GM06990 (cell line): ENCODE results near the gene BARX2.

Experiments
- DNase-seq: peaks from one replicate; pipeline ENCODE4 v3.0.0-alpha.2; 2011; ENCODE audit not compliant: insufficient read length; ENCODE audit errors: extremely low read depth
- H3K27me3 ChIP-seq: replicated peaks from 2 replicates; pipeline ENCODE4 v1.6.0; 2011; ENCODE audit warnings: low read length; ENCODE audit not compliant: control insufficient read depth, insufficient read depth
- H3K36me3 ChIP-seq: 2 replicates; pipeline ENCODE4 v1.5.1; 2011; ENCODE audit warnings: low read length; ENCODE audit not compliant: control insufficient read depth, insufficient read depth
- H3K4me3 ChIP-seq: replicated peaks from 2 replicates; pipeline ENCODE4 v1.5.1; 2011; ENCODE audit warnings: low read depth, mild to moderate bottlenecking, control low read depth, low read length
- CTCF ChIP-seq: IDR thresholded peaks from 2 replicates; pipeline ENCODE4 v1.5.1; 2011; ENCODE audit warnings: low read length, control low read depth, mild to moderate bottlenecking, inconsistent platforms; ENCODE audit not compliant: insufficient read depth, poor library complexity, severe bottlenecking

Gene BARX2

DNA sequence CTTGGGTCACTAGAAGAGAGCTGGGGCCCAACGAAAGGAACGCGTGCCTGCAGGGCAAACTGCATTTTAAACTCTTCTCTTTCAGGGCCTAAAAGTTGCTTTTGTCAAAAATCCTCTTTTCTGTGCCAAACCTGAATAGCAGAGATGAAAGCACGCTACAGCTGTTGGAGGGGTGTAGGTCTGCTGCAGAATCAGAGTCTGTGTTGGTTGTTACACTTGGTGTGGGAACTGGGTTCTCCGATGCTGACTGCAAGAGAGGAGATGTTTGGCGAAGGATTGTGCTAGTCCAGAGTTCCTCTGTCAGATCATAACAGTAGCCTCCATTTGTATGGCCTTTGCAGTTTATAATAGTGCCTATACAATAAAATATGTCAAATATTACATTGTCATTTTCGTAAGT is 41.8 kb downstream of the BARX2 start:
- no peak for TF ChIP-seq CTCF
- DNase-seq = no peak
- Histone ChIP-seq H3K36me3 (no peaks in the 10 kb centered on the region), H3K27me3 (no peaks in the 10 kb centered on the region), H3K4me3 (no peak overlapping the region)

DNA sequence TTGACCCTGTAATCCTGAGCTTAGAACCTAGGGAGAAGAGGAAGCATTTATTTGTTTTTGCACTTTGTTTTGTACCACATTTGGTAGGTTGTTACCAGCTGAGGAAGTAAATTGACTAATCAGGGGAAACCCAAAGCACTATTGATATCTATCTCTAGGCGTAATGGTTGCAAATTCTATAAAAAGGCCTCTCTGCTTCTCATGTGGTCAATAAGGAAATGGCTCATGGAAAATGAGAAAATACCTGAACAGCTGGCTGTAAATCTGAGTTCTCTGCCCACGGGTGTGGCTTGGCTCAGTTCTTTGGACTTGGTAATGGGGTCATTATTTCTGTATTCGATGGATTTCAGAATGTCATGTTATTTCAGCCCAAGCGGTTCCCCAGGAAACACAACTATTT is 42.4 kb downstream of the BARX2 start:
- Histone ChIP-seq H3K4me3 (no peak overlapping the region), H3K27me3 (no peaks in the 10 kb centered on the region), H3K36me3 (no peaks in the 10 kb centered on the region)
- TF ChIP-seq CTCF = no peak
- DNase-seq = no peak

- no peak for DNase-seq
- no peak for TF ChIP-seq CTCF
Observed at GRCh38 chr11:129419386-129419785, 43.7 kb downstream of the BARX2 start.

DNA sequence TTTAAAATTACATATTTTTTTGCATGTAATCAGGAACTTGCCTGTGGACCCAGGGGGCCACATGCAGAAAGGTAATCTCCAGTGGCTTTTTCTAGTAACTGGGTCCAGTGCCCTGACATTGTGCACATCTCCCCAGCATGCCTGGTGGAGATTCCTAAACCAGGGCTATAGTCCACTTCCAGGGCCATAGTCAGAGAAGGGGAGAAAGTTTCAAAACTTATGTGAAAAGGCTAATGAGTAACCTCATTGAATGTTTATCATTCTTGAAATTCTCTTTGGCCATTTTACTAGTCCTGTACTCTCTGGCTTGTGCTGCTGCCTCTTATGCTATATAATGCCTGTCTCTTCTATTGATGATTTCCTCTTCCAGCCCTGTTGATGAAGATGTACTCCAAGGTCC is 47.8 kb downstream of the BARX2 start:
- H3K36me3 ChIP-seq = no peaks in the 10 kb centered on the region
- no peak for TF ChIP-seq CTCF
- DNase-seq = no peak
- no peaks in the 10 kb centered on the region for H3K27me3 ChIP-seq
- H3K4me3 ChIP-seq = no peak overlapping the region

More at GRCh38 chr11:129419386-129419785, 43.7 kb downstream of the BARX2 start:
- Histone ChIP-seq H3K4me3 (no peak overlapping the region), H3K36me3 (no peaks in the 10 kb centered on the region), H3K27me3 (no peaks in the 10 kb centered on the region)

GRCh38 chr11:129425214-129425613 is 49.6 kb downstream of the BARX2 start:
- no peak overlapping the region for H3K4me3 ChIP-seq
- no peaks in the 10 kb centered on the region for H3K36me3 ChIP-seq
- no peak for TF ChIP-seq CTCF
- no peaks in the 10 kb centered on the region for H3K27me3 ChIP-seq
- no peak for DNase-seq

DNA sequence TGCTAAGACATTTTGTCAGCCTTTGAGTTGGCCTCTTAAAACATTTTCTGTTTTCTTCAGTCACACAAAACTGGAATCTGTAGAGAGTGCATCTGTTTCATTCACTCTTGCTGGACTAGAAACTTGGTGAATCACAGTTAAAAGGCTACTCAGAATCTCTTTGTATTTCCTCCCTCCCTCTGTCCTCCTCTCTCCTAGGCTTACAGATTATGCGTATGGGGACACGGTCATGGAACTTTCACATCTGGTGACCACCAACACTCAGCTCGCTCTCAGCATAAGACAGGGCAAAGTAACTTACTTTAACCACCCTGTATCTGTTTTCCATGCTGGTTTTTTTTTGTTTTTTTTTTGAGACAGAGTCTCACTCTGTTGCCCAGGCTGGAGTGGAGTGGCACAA is 50.4 kb downstream of the BARX2 start:
- no peak for DNase-seq
- Histone ChIP-seq H3K36me3 (no peaks in the 10 kb centered on the region), H3K27me3 (no peaks in the 10 kb centered on the region), H3K4me3 (no peak overlapping the region)
- no peak for TF ChIP-seq CTCF
